Smooth muscle cell (in vitro differentiated cells): ENCODE results near the gene NIPBL. TPM values are rescaled to one million over a fixed set of nuclear protein-coding genes. Genes with fewer than 3 reads are reported as not detected.

Experiments
- DNase-seq: peaks from one replicate; lab custom pipeline; 2025; ENCODE audit not compliant: unreplicated experiment; lab: John Stamatoyannopoulos, UW
- H2AFZ ChIP-seq: fragments of 200-600 bp; sonication (generic); 2 replicates; pipeline ENCODE4 v1.6.0; 2016; ENCODE audit warnings: antibody characterized with exemption, low read depth, mild to moderate bottlenecking
- H3F3A ChIP-seq: fragments of 200-600 bp; sonication (generic); 2 replicates; pipeline ENCODE4 v1.6.0; 2017; ENCODE audit warnings: antibody characterized with exemption, low read depth
- H3K27ac ChIP-seq: fragments of 200-600 bp; sonication (generic); 2 replicates; pipeline ENCODE4 v1.5.1; 2016; ENCODE audit warnings: low read depth, mild to moderate bottlenecking
- H3K27me3 ChIP-seq: fragments of 200-600 bp; sonication (generic); 2 replicates; pipeline ENCODE4 v1.6.1; 2016; ENCODE audit warnings: low read depth, mild to moderate bottlenecking
- H3K36me3 ChIP-seq: fragments of 200-600 bp; sonication (generic); 2 replicates; pipeline ENCODE4 v1.5.1; 2016; ENCODE audit warnings: low read depth
- H3K4me1 ChIP-seq: fragments of 200-600 bp; sonication (generic); 2 replicates; pipeline ENCODE4 v1.5.1; 2016; ENCODE audit warnings: low read depth
- H3K4me2 ChIP-seq: fragments of 200-600 bp; sonication (generic); 2 replicates; pipeline ENCODE4 v1.6.0; 2016; ENCODE audit warnings: mild to moderate bottlenecking
- H3K4me3 ChIP-seq: fragments of 200-600 bp; sonication (generic); 2 replicates; pipeline ENCODE4 v1.5.1; 2016; ENCODE audit warnings: mild to moderate bottlenecking
- H3K79me2 ChIP-seq: fragments of 200-600 bp; sonication (generic); 2 replicates; pipeline ENCODE4 v1.6.0; 2016; ENCODE audit warnings: low read depth, mild to moderate bottlenecking
- H3K9ac ChIP-seq: fragments of 200-600 bp; sonication (generic); 2 replicates; pipeline ENCODE4 v1.6.0; 2016; ENCODE audit warnings: low read depth
- H3K9me3 ChIP-seq: fragments of 200-600 bp; sonication (generic); replicated peaks from 2 replicates; pipeline ENCODE4 v1.5.1; 2016; ENCODE audit warnings: low read depth
- H4K20me1 ChIP-seq: fragments of 200-600 bp; sonication (generic); 2 replicates; pipeline ENCODE4 v1.6.0; 2016; ENCODE audit warnings: low read depth
- WGBS: methylation state at CpG from one replicate; pipeline ENCODE4 v1.1.7; 2016; ENCODE audit warnings: low lambda C conversion rate; 5-methylcytosine and 5-hydroxymethylcytosine counted together
- polyA plus RNA-seq: library from polyadenylated mRNA; unstranded; fragments of >200 nt; fragmentation: Nextera tagmentation; extraction: Ambion mirVana; gene quantifications from 2 replicates; pipeline ENCODE4 v1.2.1, GENCODE V29; 2016
- total RNA-seq: library from RNA; depleted of rRNA; stranded (reverse); fragments of >200 nt; gene quantifications from 2 replicates; pipeline ENCODE4 v1.2.3, GENCODE V29; 2014
- TF ChIP-seq, protein P1 (sequence below): fragments of 200-600 bp; sonication (generic); IDR thresholded peaks from 2 replicates; pipeline ENCODE4 v1.5.1; 2017; ENCODE audit warnings: borderline replicate concordance, mild to moderate bottlenecking, antibody characterized with exemption; ENCODE audit not compliant: insufficient read depth, poor library complexity, severe bottlenecking

NIPBL gene
- total and polyA plus RNA-seq, 2 experiments from 2014 or later, result 14.7 to 46.3 TPM

DNA sequence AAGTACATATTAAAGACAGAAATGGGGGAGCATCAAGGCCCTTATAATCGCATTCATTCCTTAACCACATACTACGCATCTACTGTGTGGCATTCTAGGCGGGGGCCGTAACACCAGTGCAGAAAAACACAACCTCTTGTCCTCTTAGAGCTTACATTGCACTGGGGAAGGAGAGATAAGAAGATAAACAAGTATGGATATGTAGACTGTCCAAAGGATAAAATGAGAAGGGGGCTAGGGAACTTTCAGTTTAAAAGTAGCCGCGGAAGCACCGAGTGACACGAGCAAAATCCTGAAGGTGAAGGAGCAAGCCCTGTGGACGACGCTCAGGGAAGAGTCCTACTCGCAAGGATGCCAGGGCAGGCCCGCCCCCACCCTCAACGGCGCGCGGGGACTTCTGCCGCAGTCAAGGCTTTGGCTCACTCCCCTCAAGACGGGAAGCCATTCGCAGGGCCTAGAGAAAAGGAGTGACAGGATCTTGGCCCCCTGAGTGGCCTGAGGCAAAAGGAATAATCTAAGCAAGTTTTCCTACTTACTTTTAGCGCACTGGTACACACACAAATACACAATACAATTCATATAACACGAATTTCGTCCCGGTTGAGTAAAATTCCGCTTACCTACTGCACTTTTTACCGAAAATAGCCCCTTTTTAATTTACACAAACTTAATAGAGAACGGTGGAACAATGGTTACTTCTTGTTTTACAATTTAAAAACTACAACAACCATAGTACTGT lies 1.3 kb upstream of the NIPBL start:
- H3K4me3 ChIP-seq, result peak overlapping the region; percentile 90
- H3F3A ChIP-seq, result no peaks in the 10 kb centered on the region
- H4K20me1 ChIP-seq, result peaks cover 76% of the 10 kb centered on the region
- no peaks in the 10 kb centered on the region for H3K9me3 ChIP-seq
- H3K9ac ChIP-seq, result peak overlapping the region; percentile 97
- peak overlapping the region; percentile 86 for H2AFZ ChIP-seq
- peak overlapping the region; percentile 95 for H3K27ac ChIP-seq
- H3K4me1 ChIP-seq, result peaks cover 36% of the 10 kb centered on the region
- H3K36me3 ChIP-seq, result no peaks in the 10 kb centered on the region
- no peaks in the 10 kb centered on the region for H3K27me3 ChIP-seq
- peak overlapping the region; percentile 98 for H3K4me2 ChIP-seq
- DNase-seq, result peak; percentile 10
- 2% methylated on average over 26 of the region's 26 CpGs for WGBS
- peaks cover 77% of the 10 kb centered on the region for H3K79me2 ChIP-seq
- TF ChIP-seq, protein P1, sequence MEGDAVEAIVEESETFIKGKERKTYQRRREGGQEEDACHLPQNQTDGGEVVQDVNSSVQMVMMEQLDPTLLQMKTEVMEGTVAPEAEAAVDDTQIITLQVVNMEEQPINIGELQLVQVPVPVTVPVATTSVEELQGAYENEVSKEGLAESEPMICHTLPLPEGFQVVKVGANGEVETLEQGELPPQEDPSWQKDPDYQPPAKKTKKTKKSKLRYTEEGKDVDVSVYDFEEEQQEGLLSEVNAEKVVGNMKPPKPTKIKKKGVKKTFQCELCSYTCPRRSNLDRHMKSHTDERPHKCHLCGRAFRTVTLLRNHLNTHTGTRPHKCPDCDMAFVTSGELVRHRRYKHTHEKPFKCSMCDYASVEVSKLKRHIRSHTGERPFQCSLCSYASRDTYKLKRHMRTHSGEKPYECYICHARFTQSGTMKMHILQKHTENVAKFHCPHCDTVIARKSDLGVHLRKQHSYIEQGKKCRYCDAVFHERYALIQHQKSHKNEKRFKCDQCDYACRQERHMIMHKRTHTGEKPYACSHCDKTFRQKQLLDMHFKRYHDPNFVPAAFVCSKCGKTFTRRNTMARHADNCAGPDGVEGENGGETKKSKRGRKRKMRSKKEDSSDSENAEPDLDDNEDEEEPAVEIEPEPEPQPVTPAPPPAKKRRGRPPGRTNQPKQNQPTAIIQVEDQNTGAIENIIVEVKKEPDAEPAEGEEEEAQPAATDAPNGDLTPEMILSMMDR, result no peak

DNA sequence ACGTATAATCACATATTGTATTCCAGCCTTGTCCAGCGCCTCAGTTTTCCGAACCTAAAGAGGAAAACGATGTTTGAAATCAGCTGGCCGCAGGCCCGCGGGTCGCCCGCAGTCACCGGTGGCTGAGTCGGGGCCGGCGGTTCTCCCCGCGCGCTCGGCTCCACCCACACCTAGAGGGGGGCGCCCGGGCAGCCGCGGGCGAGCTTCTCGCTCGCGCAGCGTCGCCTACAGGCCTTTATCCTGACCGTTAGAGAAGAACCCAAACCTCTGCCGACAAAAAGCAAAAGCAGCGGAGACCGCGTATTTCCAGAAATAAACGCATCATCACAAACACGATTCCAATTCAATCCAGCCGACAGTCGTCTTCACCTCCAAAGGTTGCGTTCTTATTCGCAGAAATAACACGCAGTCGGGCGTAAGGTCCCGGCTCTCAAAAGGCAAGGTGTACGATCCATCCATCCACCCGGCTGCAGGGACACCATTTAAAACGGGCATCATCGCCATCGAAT lies 725 bp upstream of the NIPBL start:
- Histone ChIP-seq H3K27ac (peak overlapping the region; percentile 95), H3K4me3 (peak overlapping the region; percentile 90), H3K4me2 (peak overlapping the region; percentile 98), H3K9ac (peak overlapping the region; percentile 97), H4K20me1 (peaks cover 77% of the 10 kb centered on the region), H3K27me3 (no peaks in the 10 kb centered on the region), H3K4me1 (peaks cover 42% of the 10 kb centered on the region), H2AFZ (peak overlapping the region; percentile 86), H3F3A (no peaks in the 10 kb centered on the region), H3K79me2 (peaks cover 82% of the 10 kb centered on the region), H3K9me3 (no peaks in the 10 kb centered on the region), H3K36me3 (no peaks in the 10 kb centered on the region)
- under 1% methylated on average over 47 of the region's 47 CpGs for WGBS
- peak; percentile 48 for DNase-seq
- TF ChIP-seq, protein P1, result peak; percentile 35

DNA sequence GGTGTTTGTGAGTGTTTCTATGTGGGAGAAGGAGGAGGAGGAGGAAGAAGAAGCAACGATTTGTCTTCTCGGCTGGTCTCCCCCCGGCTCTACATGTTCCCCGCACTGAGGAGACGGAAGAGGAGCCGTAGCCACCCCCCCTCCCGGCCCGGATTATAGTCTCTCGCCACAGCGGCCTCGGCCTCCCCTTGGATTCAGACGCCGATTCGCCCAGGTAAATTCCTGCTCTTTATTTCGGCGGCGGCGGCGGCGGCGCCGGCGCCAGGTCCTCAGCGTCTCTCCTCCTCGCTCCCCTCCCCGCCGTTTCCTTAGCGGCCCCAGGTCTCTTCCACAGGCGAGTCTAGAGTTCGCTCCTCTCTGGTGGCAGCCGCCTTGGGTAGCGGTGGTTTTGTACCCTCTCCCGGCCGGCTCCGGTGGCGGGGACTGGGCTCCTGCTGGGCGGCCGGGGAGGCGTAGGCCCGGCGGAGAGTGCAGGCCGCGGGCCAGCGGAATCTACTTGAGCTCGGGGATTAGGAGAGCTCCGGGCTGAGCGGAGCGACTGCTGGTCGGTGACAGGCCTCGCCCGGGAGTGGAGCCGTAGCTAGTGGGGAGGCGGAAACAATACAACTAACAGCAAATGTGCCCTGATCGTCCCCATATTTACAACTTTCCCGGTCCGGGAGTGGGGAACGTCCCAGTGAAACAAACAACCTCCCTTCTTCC lies 547 bp downstream of the NIPBL start:
- peak overlapping the region; percentile 97 for H3K9ac ChIP-seq
- peak overlapping the region; percentile 90 for H3K4me3 ChIP-seq
- peak overlapping the region; percentile 98 for H3K4me2 ChIP-seq
- H3K79me2 ChIP-seq, result peaks cover 87% of the 10 kb centered on the region
- no peaks in the 10 kb centered on the region for H3K9me3 ChIP-seq
- no peaks in the 10 kb centered on the region for H3F3A ChIP-seq
- H3K27me3 ChIP-seq, result no peaks in the 10 kb centered on the region
- peak; percentile 66 for DNase-seq
- peak overlapping the region; percentile 95 for H3K27ac ChIP-seq
- whole genome bisulfite sequencing, result under 1% methylated on average over 46 of the region's 57 CpGs
- peaks cover 77% of the 10 kb centered on the region for H4K20me1 ChIP-seq
- H2AFZ ChIP-seq, result peak overlapping the region; percentile 86
- peaks cover 44% of the 10 kb centered on the region for H3K4me1 ChIP-seq
- TF ChIP-seq, protein P1, result no peak
- H3K36me3 ChIP-seq, result no peaks in the 10 kb centered on the region
